HG02763 (cell line): Measurements from ENCODE around the gene ACTR2.
"Not testable (repeated sequence)": the region's sequence is repeated elsewhere in the genome, so short reads cannot be mapped to it uniquely, and the experiment has no call there.

ENCODE experiments used
- ATAC-seq: cut with Tn5 transposase; IDR thresholded peaks from one replicate; pipeline ENCODE4 v1.9.1; 2021; ENCODE audit warnings: mild to moderate bottlenecking, moderate library complexity; ENCODE audit not compliant: unreplicated experiment

The ACTR2 gene

GRCh38 chr2:65227456-65228262 is at the start of gene ACTR2:
Gene ACTR2, plus strand, starts transcription at chr2:65227831. Its CDS starts 79 bp downstream, at chr2:65227910.
- ATAC-seq = peak; percentile 87

GRCh38 chr2:65182570-65182969 is 45.1 kb upstream of the ACTR2 start:
- no peak for ATAC-seq

- not testable (repeated sequence) for ATAC-seq
Observed at GRCh38 chr2:65183406-65183805, 44.2 kb upstream of the ACTR2 start.

GRCh38 chr2:65185012-65185411 is 42.6 kb upstream of the ACTR2 start:
- no peak for ATAC-seq

GRCh38 chr2:65186093-65186868 is 41.4 kb upstream of the ACTR2 start:
- no peak for ATAC-seq

GRCh38 chr2:65186872-65187851 is 40.5 kb upstream of the ACTR2 start:
- ATAC-seq = peak; percentile 71

- no peak for ATAC-seq
Observed at GRCh38 chr2:65193446-65193845, 34.2 kb upstream of the ACTR2 start.

GRCh38 chr2:65198737-65199136 is 28.9 kb upstream of the ACTR2 start:
- no peak for ATAC-seq

GRCh38 chr2:65199166-65199565 is 28.5 kb upstream of the ACTR2 start:
- ATAC-seq = no peak

GRCh38 chr2:65199891-65200290 is 27.7 kb upstream of the ACTR2 start:
- ATAC-seq = no peak

GRCh38 chr2:65204461-65205210 is 23.0 kb upstream of the ACTR2 start:
- ATAC-seq = no peak

- no peak for ATAC-seq
Observed at GRCh38 chr2:65212115-65212514, 15.5 kb upstream of the ACTR2 start.

- ATAC-seq = no peak
Observed at GRCh38 chr2:65212619-65213018, 15.0 kb upstream of the ACTR2 start.

- ATAC-seq = no peak
Observed at GRCh38 chr2:65213035-65213434, 14.6 kb upstream of the ACTR2 start.

- ATAC-seq = no peak
Observed at GRCh38 chr2:65214361-65214760, 13.3 kb upstream of the ACTR2 start.

- ATAC-seq = no peak
Observed at GRCh38 chr2:65214843-65215242, 12.8 kb upstream of the ACTR2 start.

GRCh38 chr2:65215946-65216345 is 11.7 kb upstream of the ACTR2 start:
- no peak for ATAC-seq

GRCh38 chr2:65220432-65221131 is 7.0 kb upstream of the ACTR2 start:
- ATAC-seq = no peak

- ATAC-seq = not testable (repeated sequence)
Observed at GRCh38 chr2:65221275-65221674, 6.4 kb upstream of the ACTR2 start.
